Subcutaneous abdominal adipose tissue (tissue), 5 donors: ENCODE results near the gene SLCO1B3.

Experiments used
- H3K27ac ChIP-seq: one replicate; pipeline ENCODE4 v1.7.0; 2013; ENCODE audit warnings: low read depth, mild to moderate bottlenecking, inconsistent platforms, low read length, moderate library complexity
- H3K27me3 ChIP-seq, 5 donors: one replicate each; pipeline ENCODE4 v1.7.0; 2013; ENCODE audit warnings: low read length in 5 of 5, inconsistent platforms in 1 of 5; ENCODE audit not compliant: control insufficient read depth in 5 of 5, insufficient read depth in 4 of 5
- H3K36me3 ChIP-seq, 5 donors: one replicate each; pipeline ENCODE4 v1.7.0; 2013; ENCODE audit warnings: low read length in 5 of 5; ENCODE audit not compliant: control insufficient read depth in 5 of 5, insufficient read depth in 5 of 5
- H3K4me1 ChIP-seq, 5 donors: one replicate each; pipeline ENCODE4 v1.7.0; 2013; ENCODE audit warnings: low read length in 5 of 5, mild to moderate bottlenecking in 3 of 5, moderate library complexity in 1 of 5; ENCODE audit not compliant: control insufficient read depth in 5 of 5, insufficient read depth in 5 of 5
- H3K4me3 ChIP-seq, 5 donors: one replicate each; pipeline ENCODE4 v1.7.0; 2013; ENCODE audit warnings: low read length in 5 of 5, low read depth in 1 of 5
- H3K9ac ChIP-seq, 5 donors: one replicate each; pipeline ENCODE4 v1.7.0; 2013; ENCODE audit warnings: low read length in 5 of 5, mild to moderate bottlenecking in 4 of 5, moderate library complexity in 3 of 5
- H3K9me3 ChIP-seq, 5 donors: one replicate each; pipeline ENCODE4 v1.7.0; 2013; ENCODE audit warnings: low read length in 5 of 5; ENCODE audit not compliant: control insufficient read depth in 5 of 5
- donor health status: healthy.
- donor health status: healthy.
- donor health status: healthy.
- donor health status: healthy.
- donor health status: healthy.

Gene SLCO1B3

DNA sequence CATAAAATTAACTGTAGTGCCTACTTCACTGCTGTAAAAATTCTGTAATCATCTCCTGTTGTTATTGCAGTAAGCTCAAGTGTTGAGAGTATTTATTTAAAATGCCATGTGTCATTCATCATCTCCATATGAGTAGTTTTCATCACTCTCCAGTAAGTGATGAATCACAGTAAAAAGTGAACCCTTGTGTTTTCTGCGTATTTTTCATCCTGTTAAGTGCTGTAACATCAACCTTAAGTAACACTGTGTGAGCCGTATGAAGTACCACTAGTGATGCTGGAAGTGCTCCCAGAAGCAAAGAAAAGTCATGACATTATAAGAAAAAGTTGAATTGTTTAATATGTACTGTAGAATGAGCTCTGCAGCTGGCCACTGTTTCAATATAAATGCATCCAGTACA, 55.4 kb downstream of the SLCO1B3 start:
- no peaks in the 10 kb centered on the region for H3K4me1 ChIP-seq
- no peaks in the 10 kb centered on the region for H3K27me3 ChIP-seq
- no peak overlapping the region for H3K9ac ChIP-seq
- H3K36me3 ChIP-seq = no peaks in the 10 kb centered on the region
- no peaks in the 10 kb centered on the region for H3K9me3 ChIP-seq
- no peak overlapping the region for H3K4me3 ChIP-seq
- no peak overlapping the region for H3K27ac ChIP-seq

DNA sequence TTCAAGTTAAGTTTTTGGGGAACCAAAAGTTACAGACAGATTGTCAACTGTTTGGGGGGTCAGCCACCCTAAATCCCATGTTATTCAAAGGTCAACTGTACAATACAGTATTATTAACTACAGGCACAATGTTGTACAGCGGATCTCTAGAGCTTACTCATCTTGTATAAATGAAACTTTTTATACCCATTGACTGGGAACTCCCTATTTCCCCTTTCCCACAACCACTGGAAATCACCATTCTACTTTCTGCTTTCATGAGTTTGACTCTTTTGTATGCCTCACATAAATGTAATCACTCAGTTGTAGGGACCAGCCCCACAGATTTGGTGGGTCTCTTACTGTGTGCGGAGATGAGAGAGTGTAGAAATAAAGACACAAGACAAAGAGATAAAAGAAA, 57.8 kb downstream of the SLCO1B3 start:
- H3K9ac ChIP-seq = no peak overlapping the region
- H3K4me1 ChIP-seq = no peaks in the 10 kb centered on the region

DNA sequence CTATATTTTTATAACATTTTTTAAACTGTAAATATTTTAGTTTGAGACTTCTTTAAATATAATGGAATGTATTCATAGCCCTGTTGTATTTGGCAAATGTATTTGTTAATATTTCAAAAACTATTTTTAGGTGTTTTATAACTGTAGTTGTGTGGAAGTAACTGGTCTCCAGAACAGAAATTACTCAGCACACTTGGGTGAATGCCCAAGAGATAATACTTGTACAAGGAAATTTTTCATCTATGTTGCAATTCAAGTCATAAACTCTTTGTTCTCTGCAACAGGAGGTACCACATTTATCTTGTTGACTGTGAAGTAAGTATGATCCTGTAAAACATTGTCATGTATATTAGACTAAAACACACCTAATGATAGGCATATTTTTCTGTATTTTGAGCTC, 72.8 kb downstream of the SLCO1B3 start:
- Histone ChIP-seq H3K9me3 (no peaks in the 10 kb centered on the region), H3K27ac (no peak overlapping the region), H3K36me3 (no peaks in the 10 kb centered on the region)

More for the DNA sequence above, 57.8 kb downstream of the SLCO1B3 start:
- H3K9me3 ChIP-seq = no peaks in the 10 kb centered on the region
- no peak overlapping the region for H3K4me3 ChIP-seq
- no peaks in the 10 kb centered on the region for H3K36me3 ChIP-seq
- no peaks in the 10 kb centered on the region for H3K27me3 ChIP-seq
- no peak overlapping the region for H3K27ac ChIP-seq

DNA sequence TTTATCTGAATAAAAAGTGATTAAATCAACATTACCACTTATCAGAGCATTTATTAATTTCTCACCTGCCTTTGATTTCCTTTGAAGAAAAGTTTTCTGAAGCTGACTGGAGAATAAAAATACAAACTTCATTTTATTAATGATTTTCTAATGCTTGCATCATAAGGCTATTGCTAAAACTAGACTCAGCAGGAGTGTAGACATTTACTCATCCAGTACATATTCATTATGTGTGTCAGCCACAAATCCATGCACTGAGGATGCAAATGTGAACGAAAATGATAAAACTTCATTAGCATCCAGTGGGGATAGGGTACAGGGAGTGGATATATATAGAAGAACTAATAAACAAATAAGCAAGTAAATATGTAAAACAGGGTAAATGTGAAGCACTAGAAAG, 74.6 kb downstream of the SLCO1B3 start:
- no peaks in the 10 kb centered on the region for H3K27me3 ChIP-seq

More for the DNA sequence above, 72.8 kb downstream of the SLCO1B3 start:
- H3K4me1 ChIP-seq = peaks cover 0 to 19% (median 0%) of the 10 kb centered on the region in 5 donors
- no peak overlapping the region for H3K4me3 ChIP-seq
- H3K9ac ChIP-seq = no peak overlapping the region
- H3K27me3 ChIP-seq = no peaks in the 10 kb centered on the region

DNA sequence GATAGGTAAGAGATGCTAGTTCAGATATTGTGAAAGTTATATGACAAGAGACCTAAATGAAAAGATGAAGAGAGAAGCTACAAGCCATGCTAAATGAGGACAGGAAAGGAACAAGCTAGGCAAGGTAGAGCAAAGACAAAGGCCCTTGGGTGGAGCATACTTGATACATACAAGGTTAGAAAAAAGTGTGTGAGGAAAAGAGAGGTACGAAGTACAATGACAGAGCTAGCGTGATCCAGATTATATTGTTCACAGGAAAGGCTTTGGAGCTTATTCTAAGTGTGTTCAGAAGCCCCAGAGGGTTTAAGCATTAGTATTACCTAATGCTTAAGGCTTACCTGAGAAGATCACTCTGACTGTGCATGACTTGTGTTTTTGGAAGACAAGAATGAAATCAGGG, 75.0 kb downstream of the SLCO1B3 start:
- H3K4me1 ChIP-seq = peaks cover 0 to 19% (median 0%) of the 10 kb centered on the region in 5 donors
- no peaks in the 10 kb centered on the region for H3K27me3 ChIP-seq
- peaks cover 0 to 4% (median 0%) of the 10 kb centered on the region in 5 donors for H3K9me3 ChIP-seq
- H3K27ac ChIP-seq = no peak overlapping the region
- no peak overlapping the region for H3K4me3 ChIP-seq
- H3K36me3 ChIP-seq = no peaks in the 10 kb centered on the region
- H3K9ac ChIP-seq = no peak overlapping the region

More for the DNA sequence above, 74.6 kb downstream of the SLCO1B3 start:
- no peak overlapping the region for H3K4me3 ChIP-seq
- H3K9ac ChIP-seq = no peak overlapping the region
- H3K4me1 ChIP-seq = peaks cover 0 to 19% (median 0%) of the 10 kb centered on the region in 5 donors
- peaks cover 0 to 4% (median 0%) of the 10 kb centered on the region in 5 donors for H3K9me3 ChIP-seq
- H3K27ac ChIP-seq = no peak overlapping the region
- H3K36me3 ChIP-seq = no peaks in the 10 kb centered on the region

DNA sequence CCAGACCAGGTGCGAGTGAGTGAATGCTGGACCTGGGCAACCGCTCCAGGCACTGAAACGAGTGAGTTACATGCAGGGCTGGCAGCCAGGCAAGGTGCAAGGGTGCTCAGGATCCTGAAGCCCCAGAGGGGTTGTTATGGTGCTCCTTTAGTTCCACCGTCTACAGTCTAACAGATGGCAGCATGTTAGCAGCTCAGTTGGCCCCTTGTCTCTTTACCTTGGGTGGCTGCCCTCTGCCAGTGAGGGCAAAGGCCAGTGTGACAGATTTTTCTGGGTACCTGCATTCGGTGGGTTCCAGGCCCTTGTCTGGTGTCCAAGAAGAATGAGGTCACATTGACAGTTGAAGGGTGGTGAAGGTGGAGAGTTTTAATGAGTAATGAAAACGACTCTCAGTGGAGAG, 106.8 kb downstream of the SLCO1B3 start:
- H3K9me3 ChIP-seq = peaks cover 0 to 7% (median 5%) of the 10 kb centered on the region in 5 donors
- no peak overlapping the region for H3K27ac ChIP-seq
- no peak overlapping the region for H3K9ac ChIP-seq
- no peak overlapping the region for H3K4me3 ChIP-seq
- H3K27me3 ChIP-seq = no peaks in the 10 kb centered on the region
- H3K36me3 ChIP-seq = no peaks in the 10 kb centered on the region
- H3K4me1 ChIP-seq = no peaks in the 10 kb centered on the region

DNA sequence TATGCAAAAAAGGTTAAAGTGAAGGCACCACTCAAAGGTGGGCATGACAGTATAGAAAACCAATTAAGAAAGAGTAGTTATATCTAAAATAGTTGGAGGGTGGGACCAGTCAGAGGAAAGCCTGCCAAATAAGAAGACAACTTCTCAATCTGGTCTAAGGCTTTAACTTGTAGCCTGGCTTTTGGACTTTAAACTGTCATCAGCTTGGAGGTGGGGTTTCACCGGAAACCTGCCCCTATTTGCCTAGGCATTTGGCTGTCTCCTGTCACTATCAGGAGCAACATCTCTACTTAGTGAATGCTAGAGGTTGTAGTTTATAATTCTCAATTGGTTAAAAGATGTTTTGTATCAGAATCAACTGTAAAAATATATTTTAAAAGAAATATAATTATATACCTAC, 107.3 kb downstream of the SLCO1B3 start:
- Histone ChIP-seq H3K27ac (no peak overlapping the region), H3K36me3 (no peaks in the 10 kb centered on the region), H3K4me1 (no peaks in the 10 kb centered on the region), H3K9me3 (peaks cover 0 to 7% (median 5%) of the 10 kb centered on the region in 5 donors), H3K4me3 (no peak overlapping the region), H3K9ac (no peak overlapping the region), H3K27me3 (no peaks in the 10 kb centered on the region)

DNA sequence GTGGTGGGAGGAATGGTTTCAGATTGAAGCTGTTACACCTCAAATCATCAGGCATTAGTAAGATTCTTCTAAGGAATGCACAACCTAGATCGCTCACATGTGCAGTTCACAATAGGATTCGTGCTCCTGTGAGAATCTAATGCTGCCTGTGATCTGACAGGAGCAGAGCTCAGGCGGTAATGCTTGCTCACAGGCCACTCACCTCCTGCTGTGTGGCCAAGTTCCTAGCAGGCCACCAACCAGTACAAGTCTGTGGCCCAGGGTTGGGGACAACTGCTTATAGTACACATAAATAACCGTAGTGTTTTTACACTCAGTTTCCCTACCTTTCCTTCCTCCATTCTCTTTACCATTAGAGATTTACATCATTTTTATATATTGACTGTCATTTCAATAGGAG, 121.4 kb downstream of the SLCO1B3 start:
- Histone ChIP-seq H3K36me3 (no peaks in the 10 kb centered on the region), H3K9me3 (peaks cover 0 to 8% (median 0%) of the 10 kb centered on the region in 5 donors), H3K4me3 (no peak overlapping the region), H3K27me3 (no peaks in the 10 kb centered on the region), H3K9ac (no peak overlapping the region), H3K4me1 (no peaks in the 10 kb centered on the region), H3K27ac (no peak overlapping the region)

DNA sequence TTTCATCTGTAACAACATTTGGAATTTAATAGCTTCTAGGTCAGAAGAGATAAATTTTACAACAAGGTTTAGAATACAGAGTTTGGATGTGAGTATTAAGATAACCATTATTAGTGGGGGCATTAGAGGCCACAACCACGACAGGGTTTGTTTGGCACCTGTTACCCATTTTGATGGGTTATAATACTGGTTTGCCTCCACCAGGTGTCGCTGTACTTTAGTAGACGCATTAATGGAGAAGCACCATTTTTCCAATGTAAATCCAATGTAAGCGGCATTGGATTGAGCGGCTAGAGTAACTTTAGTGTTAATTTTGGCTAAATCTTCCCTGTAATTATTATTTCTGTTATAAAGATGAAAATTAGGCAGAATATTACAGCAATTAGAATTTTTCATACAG, 136.2 kb downstream of the SLCO1B3 start:
- H3K9ac ChIP-seq = no peak overlapping the region
- no peaks in the 10 kb centered on the region for H3K9me3 ChIP-seq
- H3K4me1 ChIP-seq = no peaks in the 10 kb centered on the region
- H3K36me3 ChIP-seq = no peaks in the 10 kb centered on the region
- H3K27me3 ChIP-seq = no peaks in the 10 kb centered on the region
- H3K27ac ChIP-seq = no peak overlapping the region
- H3K4me3 ChIP-seq = no peak overlapping the region

DNA sequence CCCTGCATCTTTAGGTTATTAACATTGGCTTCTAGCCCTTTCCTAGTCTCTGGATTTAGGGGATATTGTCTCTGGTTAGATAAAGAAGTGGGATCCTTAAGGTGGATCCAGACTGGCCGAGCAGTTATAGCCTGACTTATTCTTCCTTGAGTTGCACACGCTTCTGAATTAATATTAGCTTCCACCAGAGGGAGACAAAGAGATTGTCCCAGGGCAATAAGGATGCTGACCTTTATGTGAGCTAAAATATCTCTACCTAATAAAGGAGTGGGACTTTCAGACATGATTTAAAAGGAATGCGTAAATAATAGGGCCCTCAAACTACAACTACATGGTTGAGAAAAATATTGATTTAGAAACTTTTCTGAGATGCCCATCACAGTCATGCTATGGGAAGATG, 139.7 kb downstream of the SLCO1B3 start:
- H3K4me1 ChIP-seq = no peaks in the 10 kb centered on the region
- no peaks in the 10 kb centered on the region for H3K9me3 ChIP-seq
- H3K36me3 ChIP-seq = no peaks in the 10 kb centered on the region
- H3K27me3 ChIP-seq = no peaks in the 10 kb centered on the region
- H3K27ac ChIP-seq = no peak overlapping the region
- no peak overlapping the region for H3K4me3 ChIP-seq
- no peak overlapping the region for H3K9ac ChIP-seq

DNA sequence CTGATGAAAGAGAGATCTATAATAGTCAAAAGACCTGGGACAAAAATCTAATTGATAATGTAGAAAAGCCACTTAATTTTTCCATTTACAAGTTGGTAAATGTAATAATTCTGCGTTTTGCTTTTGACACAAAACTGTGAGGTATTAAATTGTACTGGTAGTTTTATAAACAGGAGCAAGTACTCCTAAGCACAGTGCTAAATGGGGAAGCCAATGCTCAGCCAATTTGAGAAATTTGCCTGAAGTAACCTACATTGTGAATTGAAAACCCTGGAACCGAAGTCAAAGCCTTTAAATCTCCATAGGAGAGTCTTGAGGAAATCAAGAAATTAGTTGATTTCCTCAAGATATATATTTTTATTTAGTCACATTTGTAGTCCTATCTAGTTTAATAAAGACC, 152.8 kb downstream of the SLCO1B3 start:
- no peak overlapping the region for H3K27ac ChIP-seq
- no peak overlapping the region for H3K4me3 ChIP-seq
- H3K4me1 ChIP-seq = no peaks in the 10 kb centered on the region
- no peaks in the 10 kb centered on the region for H3K27me3 ChIP-seq
- H3K9ac ChIP-seq = no peak overlapping the region
- H3K9me3 ChIP-seq = no peaks in the 10 kb centered on the region
- H3K36me3 ChIP-seq = no peaks in the 10 kb centered on the region
